Right lobe of liver (tissue), 4 donors: Measurements from ENCODE around the gene ZC3H13.

Source experiments
- CTCF ChIP-seq, 4 donors: fragments of 200-600 bp in 3 of 4; fragments of 450-650 bp in 1 of 4; IDR thresholded peaks; one replicate each; pipeline versions ENCODE4 v1.5.1 to v1.8.0; 2016 to 2022; ENCODE audit warnings: antibody characterized with exemption in 4 of 4, mild to moderate bottlenecking in 2 of 4
- POLR2A ChIP-seq: fragments of 450-650 bp; IDR thresholded peaks from one replicate; pipeline ENCODE4 v1.6.1; 2017; ENCODE audit warnings: antibody characterized with exemption, mild to moderate bottlenecking
- donor health status: DM: no; HTN: no; CAD: no.
- donor health status: DM: no; HTN: no; CAD: no.
- donor health status: DM: no; HTN: yes; CAD: no.

- TF ChIP-seq POLR2A (no peak), CTCF (IDR thresholded peaks at IDR 0.05) (no peak)
Observed at GRCh38 chr13:45930177-45930576, 122.4 kb downstream of the ZC3H13 start.
